HL-60 (cell line): ENCODE measurements around the gene SP3.

Experiments used
- CTCF ChIP-seq: IDR thresholded peaks from one replicate; pipeline ENCODE4 v1.5.1; 2011; ENCODE audit warnings: low read length, control low read depth, inconsistent platforms; ENCODE audit not compliant: insufficient read depth
- POLR2AphosphoS5 ChIP-seq: IDR thresholded peaks from 2 replicates; pipeline ENCODE4 v1.6.1; 2012; ENCODE audit warnings: low read depth
- REST ChIP-seq: IDR thresholded peaks from 2 replicates; pipeline ENCODE4 v1.6.1; 2012; ENCODE audit warnings: low read depth; ENCODE audit not compliant: insufficient replicate concordance
- SPI1 ChIP-seq: IDR thresholded peaks from 2 replicates; pipeline ENCODE4 v1.6.1; 2012; ENCODE audit warnings: low read depth, mild to moderate bottlenecking, borderline replicate concordance

- TF ChIP-seq CTCF (no peak), POLR2AphosphoS5 (peak; percentile 12), REST (no peak), SPI1 (no peak)
These were observed 1.2 kb downstream of the SP3 start for GRCh38 chr2:173963817-173964564.
